ENCODE data around the gene SPDYE6. TPM values are rescaled to one million over a fixed set of nuclear protein-coding genes. Genes with fewer than 3 reads are reported as not detected.
"Not testable (repeated sequence)": the region's sequence is repeated elsewhere in the genome, so short reads cannot be mapped to it uniquely, and the experiment has no call there.

The SPDYE6 gene
- total RNA-seq, 1 experiment from 2014 or later, result not detected

DNA sequence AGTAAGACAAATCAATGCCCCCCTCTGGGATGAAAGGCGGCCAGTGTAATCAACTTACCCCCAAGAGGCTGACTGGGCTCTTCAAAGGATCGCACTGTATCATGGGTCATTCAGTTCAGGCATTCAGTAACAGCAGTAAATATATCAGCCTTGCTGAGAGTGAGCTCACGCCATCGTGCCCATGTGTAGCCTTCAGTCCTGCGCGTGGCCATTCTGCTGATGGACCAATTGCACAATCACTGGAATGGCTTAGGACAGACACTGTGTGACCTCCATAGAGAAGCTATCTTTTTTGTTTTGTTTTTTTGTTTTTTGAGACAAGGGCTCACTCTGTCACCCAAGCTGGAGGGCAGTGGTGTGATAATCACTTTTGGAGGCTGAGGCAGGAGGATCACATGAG is 30.8 kb upstream of the SPDYE6 start:
- intact Hi-C loops (cut with micrococcal nuclease), result no loop called here
- ChIA-PET POLR2A (no interaction called here), CTCF (no interaction called here), RAD21 (ENCODE audit: low non-redundant PET in 1 of 2, low total read pairs in 2 of 2, uncharacterized antibody in 2 of 2, unreplicated experiment in 2 of 2) (no interaction called here)
- Histone ChIP-seq H3K27me3 (ENCODE audit: insufficient read depth, low read length) (no peaks in the 10 kb centered on the region), H3K9me2 (ENCODE audit: insufficient read depth) (no peaks in the 10 kb centered on the region), H2AFZ (ENCODE audit: low read depth, low read length, poor library complexity, severe bottlenecking) (no peak overlapping the region), H3K9ac (ENCODE audit: low read length) (no peak overlapping the region), H3K4me2 (ENCODE audit: low read length) (no peak overlapping the region), H3K4me1 (ENCODE audit: control insufficient read depth in 1 of 2, insufficient read depth in 2 of 2, low read length in 2 of 2) (peaks cover 0 to 3% of the 10 kb centered on the region in 2 experiments; a peak in 1 of 4 replicates), H3K79me2 (ENCODE audit: insufficient read depth, low read length) (peaks cover 2% of the 10 kb centered on the region; the same call in 1 of the 2 replicates), H3K27ac (ENCODE audit: low read depth, low read length) (no peak overlapping the region), H4K20me1 (ENCODE audit: insufficient read depth) (no peaks in the 10 kb centered on the region), H3K4me3 (replicated peaks in 1 of 2; ENCODE audit: low read depth in 1 of 2, low read length in 2 of 2) (no peak overlapping the region), H3K9me3 (ENCODE audit: control insufficient read depth in 1 of 2, insufficient read depth in 1 of 2, low read depth in 1 of 2, low read length in 2 of 2) (no peaks in the 10 kb centered on the region), H3K36me3 (ENCODE audit: control insufficient read depth in 1 of 2, insufficient read depth in 2 of 2, low read length in 2 of 2) (peaks cover 5 to 16% of the 10 kb centered on the region in 2 experiments; a peak in 3 of 4 replicates)
- ATAC-seq (no peak), DNase-seq (ENCODE audit: low read depth, low spot score) (no peak)
- no TSS peak for BruUV-seq (replicated peaks)
- TF ChIP-seq, protein P1, sequence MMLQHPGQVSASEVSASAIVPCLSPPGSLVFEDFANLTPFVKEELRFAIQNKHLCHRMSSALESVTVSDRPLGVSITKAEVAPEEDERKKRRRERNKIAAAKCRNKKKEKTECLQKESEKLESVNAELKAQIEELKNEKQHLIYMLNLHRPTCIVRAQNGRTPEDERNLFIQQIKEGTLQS (IDR thresholded peaks at IDR 0.05), result no peak
- no peak for TF ChIP-seq ZNF274 (IDR thresholded peaks at IDR 0.05; ENCODE audit: low read depth, low read length)
- TF ChIP-seq ELF1 (IDR thresholded peaks at IDR 0.05; ENCODE audit: borderline replicate concordance, low read depth), result no peak
- no peak for TF ChIP-seq POLR2A (IDR thresholded peaks at IDR 0.05; ENCODE audit: borderline replicate concordance, extremely low read depth, insufficient read depth, insufficient read length)

DNA sequence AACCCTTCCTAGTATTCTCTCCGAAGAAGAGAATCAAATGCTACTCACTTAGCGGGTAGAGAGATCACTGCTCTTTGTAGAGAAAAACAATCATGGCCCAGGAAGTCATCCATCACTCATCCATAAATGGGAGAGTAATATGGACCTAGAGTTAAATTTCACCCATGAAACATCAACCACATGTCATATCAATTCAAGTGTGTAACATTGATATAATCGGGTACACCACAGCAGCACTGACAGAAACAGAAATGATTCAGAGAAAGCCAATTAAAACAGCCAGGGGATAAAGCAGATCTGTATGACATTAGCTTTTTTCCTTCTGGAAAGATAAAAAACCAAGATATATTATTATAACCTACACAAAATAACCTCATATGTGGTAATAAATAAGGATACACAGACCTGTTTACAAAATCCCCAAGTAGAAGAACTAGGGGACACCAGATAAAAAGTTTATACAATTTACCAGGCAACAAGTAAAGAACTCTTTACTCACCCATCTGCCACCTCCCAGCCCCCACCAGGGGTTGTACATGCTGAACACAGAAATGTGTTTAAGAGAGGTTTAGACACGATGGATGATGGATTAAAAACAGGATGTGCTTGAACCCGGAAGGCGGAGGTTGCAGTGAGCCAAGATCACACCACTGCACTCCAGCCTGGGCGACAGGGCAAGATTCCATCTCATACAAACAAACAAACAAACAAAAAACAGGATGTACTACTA is 25.6 kb upstream of the SPDYE6 start:
- TSS peak; percentile 4 for BruUV-seq (replicated peaks)
- H3K9me3 ChIP-seq (ENCODE audit: control insufficient read depth in 1 of 2, insufficient read depth in 1 of 2, low read depth in 1 of 2, low read length in 2 of 2); H3K4me1 ChIP-seq (ENCODE audit: control insufficient read depth in 1 of 2, insufficient read depth in 2 of 2, low read length in 2 of 2); DNase-seq (ENCODE audit: low read depth, low spot score); H3K4me2 ChIP-seq (ENCODE audit: low read length); H3K9me2 ChIP-seq (ENCODE audit: insufficient read depth); CTCF ChIA-PET; H3K9ac ChIP-seq (ENCODE audit: low read length); ATAC-seq; RAD21 ChIA-PET (ENCODE audit: low non-redundant PET in 1 of 2, low total read pairs in 2 of 2, uncharacterized antibody in 2 of 2, unreplicated experiment in 2 of 2); H3K27ac ChIP-seq (ENCODE audit: low read depth, low read length); intact Hi-C loops (cut with micrococcal nuclease); H3K79me2 ChIP-seq (ENCODE audit: insufficient read depth, low read length); H4K20me1 ChIP-seq (ENCODE audit: insufficient read depth); H3K4me3 ChIP-seq (replicated peaks in 1 of 2; ENCODE audit: low read depth in 1 of 2, low read length in 2 of 2); H2AFZ ChIP-seq (ENCODE audit: low read depth, low read length, poor library complexity, severe bottlenecking); H3K27me3 ChIP-seq (ENCODE audit: insufficient read depth, low read length): not testable (repeated sequence)
- POLR2A ChIA-PET, result interaction anchor here (1.0 kb wide), 1 partner anchor 19 kb away, joined by 3 read pairs; no protein-coding TSS in a partner anchor
- peaks cover 19 to 23% of the 10 kb centered on the region in 2 experiments for H3K36me3 ChIP-seq (ENCODE audit: control insufficient read depth in 1 of 2, insufficient read depth in 2 of 2, low read length in 2 of 2)

DNA sequence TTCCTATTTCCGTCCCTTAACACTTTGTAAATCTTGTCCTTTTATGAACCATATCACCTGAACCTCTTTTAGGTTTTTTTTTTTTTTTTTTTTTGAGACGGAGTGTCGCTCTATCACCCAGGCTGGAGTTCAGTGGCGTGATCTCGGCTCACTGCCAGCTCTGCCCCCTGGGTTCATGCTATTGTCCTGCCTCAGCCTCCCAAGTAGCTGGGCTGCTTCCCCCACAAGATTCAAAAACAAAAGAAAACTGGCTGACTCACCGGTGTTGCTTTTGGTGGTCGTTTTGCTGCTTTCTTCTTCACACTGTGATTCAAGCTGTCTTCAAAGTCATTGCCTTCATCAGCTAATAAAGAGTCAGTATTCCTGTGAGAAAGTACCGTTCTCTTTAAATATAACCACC is 24.6 kb upstream of the SPDYE6 start:
- H3K27me3 ChIP-seq (ENCODE audit: insufficient read depth, low read length); H3K9me2 ChIP-seq (ENCODE audit: insufficient read depth); H3K4me2 ChIP-seq (ENCODE audit: low read length); ATAC-seq; DNase-seq (ENCODE audit: low read depth, low spot score); H4K20me1 ChIP-seq (ENCODE audit: insufficient read depth); BruUV-seq (replicated peaks); intact Hi-C loops (cut with micrococcal nuclease); H3K79me2 ChIP-seq (ENCODE audit: insufficient read depth, low read length); H3K9ac ChIP-seq (ENCODE audit: low read length); CTCF ChIA-PET; H3K4me1 ChIP-seq (ENCODE audit: control insufficient read depth in 1 of 2, insufficient read depth in 2 of 2, low read length in 2 of 2); H3K9me3 ChIP-seq (ENCODE audit: control insufficient read depth in 1 of 2, insufficient read depth in 1 of 2, low read depth in 1 of 2, low read length in 2 of 2); H3K4me3 ChIP-seq (replicated peaks in 1 of 2; ENCODE audit: low read depth in 1 of 2, low read length in 2 of 2); H3K27ac ChIP-seq (ENCODE audit: low read depth, low read length); H2AFZ ChIP-seq (ENCODE audit: low read depth, low read length, poor library complexity, severe bottlenecking); RAD21 ChIA-PET (ENCODE audit: low non-redundant PET in 1 of 2, low total read pairs in 2 of 2, uncharacterized antibody in 2 of 2, unreplicated experiment in 2 of 2): not testable (repeated sequence)
- peaks cover 19 to 24% of the 10 kb centered on the region in 2 experiments for H3K36me3 ChIP-seq (ENCODE audit: control insufficient read depth in 1 of 2, insufficient read depth in 2 of 2, low read length in 2 of 2)
- POLR2A ChIA-PET, result interaction anchor here (1.0 kb wide), 1 partner anchor 18 kb away, joined by 3 read pairs; no protein-coding TSS in a partner anchor
